Endodermal cell (in vitro differentiated cells): ENCODE data around the gene DHX38. TPM values are rescaled to one million over a fixed set of nuclear protein-coding genes. Genes with fewer than 3 reads are reported as not detected.

Source experiments
- DNase-seq: peaks from one replicate; pipeline ENCODE4 v3.0.0-alpha.2; 2017
- H3K27ac ChIP-seq: 2 replicates; pipeline ENCODE4 v1.5.1; 2013; ENCODE audit warnings: mild to moderate bottlenecking, low read depth, low read length, moderate library complexity
- H3K27me3 ChIP-seq: 2 replicates; pipeline ENCODE4 v1.6.1; 2013; ENCODE audit warnings: mild to moderate bottlenecking, low read length, moderate library complexity; ENCODE audit not compliant: insufficient read depth, control insufficient read depth, poor library complexity, severe bottlenecking
- H3K36me3 ChIP-seq: 2 replicates; pipeline ENCODE4 v1.7.0; 2013; ENCODE audit warnings: mild to moderate bottlenecking, low read length, moderate library complexity; ENCODE audit not compliant: control insufficient read depth, insufficient read depth
- H3K4me1 ChIP-seq: one replicate; pipeline ENCODE4 v1.7.0; 2013; ENCODE audit warnings: low read length; ENCODE audit not compliant: control insufficient read depth, insufficient read depth
- H3K4me3 ChIP-seq: 2 replicates; pipeline ENCODE4 v1.5.1; 2013; ENCODE audit warnings: mild to moderate bottlenecking, low read length, moderate library complexity
- H3K9ac ChIP-seq: 2 replicates; pipeline ENCODE4 v1.6.1; 2013; ENCODE audit warnings: mild to moderate bottlenecking, low read length, moderate library complexity; ENCODE audit not compliant: poor library complexity, severe bottlenecking; ENCODE audit errors: extremely low read depth
- H3K9me3 ChIP-seq: 2 replicates; pipeline ENCODE4 v1.6.1; 2013; ENCODE audit warnings: mild to moderate bottlenecking, low read length, moderate library complexity; ENCODE audit not compliant: control insufficient read depth
- H3K27ac Mint-ChIP-seq: 2 replicates; pipeline ENCODE4 v1.8.0; 2020; ENCODE audit warnings: mixed read lengths
- H3K27me3 Mint-ChIP-seq: 2 replicates; pipeline ENCODE4 v1.8.0; 2021; ENCODE audit warnings: mild to moderate bottlenecking, mixed read lengths; ENCODE audit not compliant: insufficient read depth
- H3K36me3 Mint-ChIP-seq: 2 replicates; pipeline ENCODE4 v1.8.0; 2020; ENCODE audit warnings: low read depth, mixed read lengths
- H3K4me1 Mint-ChIP-seq: 2 replicates; pipeline ENCODE4 v1.8.0; 2020; ENCODE audit warnings: mixed read lengths
- H3K4me3 Mint-ChIP-seq: 2 replicates; pipeline ENCODE4 v1.8.0; 2020; ENCODE audit warnings: mild to moderate bottlenecking, moderate library complexity, mixed read lengths
- H3K9me3 Mint-ChIP-seq: 2 replicates; pipeline ENCODE4 v1.8.0; 2020; ENCODE audit warnings: mild to moderate bottlenecking, mixed read lengths
- WGBS, 2 experiments: methylation state at CpG; one replicate each; pipeline versions ENCODE4 v1.1.5 to v1.1.7; 2013; ENCODE audit warnings: missing lambda C conversion rate in 2 of 2, mixed read lengths in 1 of 2; ENCODE audit not compliant: insufficient coverage in 1 of 2, insufficient read length in 1 of 2; 5-methylcytosine and 5-hydroxymethylcytosine counted together
- total RNA-seq, 2 donors: library from RNA; stranded (reverse); fragmentation: NEBNext Ultra II Directional in 1 of 2; extraction: Animal tissue kit (Norgen Biotek cat#: 25700) in 1 of 2; gene quantifications; 2 replicates in 1 of 2; 3 replicates in 1 of 2; pipeline ENCODE4 v1.2.1, GENCODE V29; 2021
- TF ChIP-seq, protein P1 (sequence below): fragments of 200-600 bp; sonication (generic); conservative IDR thresholded peaks from 2 replicates; pipeline ENCODE4 v1.5.0; 2021; ENCODE audit warnings: antibody characterized with exemption, mild to moderate bottlenecking

DHX38 gene
- total RNA-seq, 2 donors from 2014 or later = 66.9 to 80.1 TPM

DNA sequence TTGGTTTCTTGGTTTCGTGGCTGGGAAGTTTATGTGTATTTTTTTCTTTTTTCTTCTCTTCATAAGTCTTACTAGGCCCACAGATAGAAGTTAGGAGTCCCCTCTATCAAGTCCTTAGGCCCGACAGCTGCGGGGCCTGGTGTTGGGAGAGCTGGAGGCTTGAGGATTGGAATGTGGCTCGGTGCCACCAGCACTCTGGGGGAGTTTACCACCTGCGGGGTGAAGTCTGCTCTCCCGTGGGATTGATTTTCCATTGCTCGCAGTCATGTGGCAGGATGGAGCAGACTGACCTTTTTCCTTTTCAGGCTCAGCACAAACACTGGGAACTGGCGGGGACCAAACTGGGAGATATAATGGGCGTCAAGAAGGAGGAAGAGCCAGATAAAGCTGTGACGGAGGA lies 7.5 kb downstream of the DHX38 start:
- WGBS, 2 experiments = 95 to 98% methylated on average over 9 of the region's 10 CpGs

DNA sequence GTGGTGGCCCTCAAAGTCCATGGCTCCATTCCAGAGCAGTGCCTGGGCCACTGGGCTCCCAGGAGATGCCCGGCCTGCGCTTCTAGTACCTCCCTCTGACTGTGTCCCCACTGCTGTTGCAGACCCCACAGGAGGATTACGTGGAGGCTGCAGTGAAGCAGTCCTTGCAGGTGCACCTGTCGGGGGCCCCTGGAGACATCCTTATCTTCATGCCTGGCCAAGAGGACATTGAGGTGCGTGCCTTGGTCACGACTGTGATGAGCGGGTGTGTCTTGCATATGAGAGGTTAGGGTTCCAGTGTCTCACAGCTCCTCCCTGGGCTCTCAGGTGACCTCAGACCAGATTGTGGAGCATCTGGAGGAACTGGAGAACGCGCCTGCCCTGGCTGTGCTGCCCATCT lies 11.3 kb downstream of the DHX38 start:
- Histone ChIP-seq H3K4me3 (no peak overlapping the region), H3K27ac (no peak overlapping the region), H3K36me3 (peaks cover 94% of the 10 kb centered on the region), H3K9ac (no peak overlapping the region), H3K4me1 (no peaks in the 10 kb centered on the region), H3K27me3 (no peaks in the 10 kb centered on the region), H3K9me3 (no peaks in the 10 kb centered on the region)
- WGBS, 2 experiments = 89 to 92% methylated on average over 4 to 9 of the region's 9 CpGs
- no peak overlapping the region for H3K4me3 Mint-ChIP-seq
- no peaks in the 10 kb centered on the region for H3K27me3 Mint-ChIP-seq
- H3K4me1 Mint-ChIP-seq = no peaks in the 10 kb centered on the region
- TF ChIP-seq, protein P1, sequence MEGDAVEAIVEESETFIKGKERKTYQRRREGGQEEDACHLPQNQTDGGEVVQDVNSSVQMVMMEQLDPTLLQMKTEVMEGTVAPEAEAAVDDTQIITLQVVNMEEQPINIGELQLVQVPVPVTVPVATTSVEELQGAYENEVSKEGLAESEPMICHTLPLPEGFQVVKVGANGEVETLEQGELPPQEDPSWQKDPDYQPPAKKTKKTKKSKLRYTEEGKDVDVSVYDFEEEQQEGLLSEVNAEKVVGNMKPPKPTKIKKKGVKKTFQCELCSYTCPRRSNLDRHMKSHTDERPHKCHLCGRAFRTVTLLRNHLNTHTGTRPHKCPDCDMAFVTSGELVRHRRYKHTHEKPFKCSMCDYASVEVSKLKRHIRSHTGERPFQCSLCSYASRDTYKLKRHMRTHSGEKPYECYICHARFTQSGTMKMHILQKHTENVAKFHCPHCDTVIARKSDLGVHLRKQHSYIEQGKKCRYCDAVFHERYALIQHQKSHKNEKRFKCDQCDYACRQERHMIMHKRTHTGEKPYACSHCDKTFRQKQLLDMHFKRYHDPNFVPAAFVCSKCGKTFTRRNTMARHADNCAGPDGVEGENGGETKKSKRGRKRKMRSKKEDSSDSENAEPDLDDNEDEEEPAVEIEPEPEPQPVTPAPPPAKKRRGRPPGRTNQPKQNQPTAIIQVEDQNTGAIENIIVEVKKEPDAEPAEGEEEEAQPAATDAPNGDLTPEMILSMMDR = no peak
- no peak overlapping the region for H3K27ac Mint-ChIP-seq
- H3K9me3 Mint-ChIP-seq = no peaks in the 10 kb centered on the region
- peaks cover 97% of the 10 kb centered on the region for H3K36me3 Mint-ChIP-seq
- no peak for DNase-seq

More for the DNA sequence above, 7.5 kb downstream of the DHX38 start:
- H3K4me3 Mint-ChIP-seq = no peak overlapping the region
- Histone ChIP-seq H3K9me3 (no peaks in the 10 kb centered on the region), H3K4me3 (no peak overlapping the region), H3K27ac (no peak overlapping the region), H3K27me3 (no peaks in the 10 kb centered on the region), H3K36me3 (peaks cover 99% of the 10 kb centered on the region), H3K9ac (no peak overlapping the region), H3K4me1 (no peaks in the 10 kb centered on the region)
- TF ChIP-seq, protein P1 = no peak
- no peaks in the 10 kb centered on the region for H3K27me3 Mint-ChIP-seq
- H3K9me3 Mint-ChIP-seq = no peaks in the 10 kb centered on the region
- DNase-seq = no peak
- peaks cover 89% of the 10 kb centered on the region for H3K36me3 Mint-ChIP-seq
- no peak overlapping the region for H3K27ac Mint-ChIP-seq
- H3K4me1 Mint-ChIP-seq = no peaks in the 10 kb centered on the region

DNA sequence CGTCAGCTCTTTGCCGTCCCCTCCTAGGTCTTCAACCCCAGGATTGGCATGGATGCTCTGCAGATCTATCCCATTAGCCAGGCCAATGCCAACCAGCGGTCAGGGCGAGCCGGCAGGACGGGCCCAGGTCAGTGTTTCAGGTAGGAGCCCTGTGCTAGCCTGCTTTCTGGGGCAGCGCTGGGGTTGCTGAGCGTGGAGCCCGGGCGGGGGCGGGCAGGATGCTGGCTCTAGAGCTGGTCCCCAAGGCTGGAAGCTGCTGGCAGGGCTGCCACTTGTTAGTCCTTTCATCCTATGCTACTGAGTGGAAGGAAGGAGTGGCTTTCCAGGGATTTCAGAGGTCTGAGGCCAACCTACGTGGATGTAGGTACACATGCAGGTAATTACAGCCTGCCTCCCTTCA lies 12.3 kb downstream of the DHX38 start:
- Histone ChIP-seq H3K27me3 (no peaks in the 10 kb centered on the region), H3K4me1 (no peaks in the 10 kb centered on the region), H3K9ac (no peak overlapping the region), H3K27ac (no peak overlapping the region), H3K4me3 (no peak overlapping the region), H3K9me3 (no peaks in the 10 kb centered on the region), H3K36me3 (peaks cover 94% of the 10 kb centered on the region)
- Mint-ChIP-seq H3K4me3 (no peak overlapping the region), H3K36me3 (peaks cover 97% of the 10 kb centered on the region), H3K27me3 (no peaks in the 10 kb centered on the region), H3K27ac (no peak overlapping the region), H3K4me1 (no peaks in the 10 kb centered on the region), H3K9me3 (no peaks in the 10 kb centered on the region)
- TF ChIP-seq, protein P1 = no peak
- WGBS, 2 experiments = 94 to 98% methylated on average over 9 to 12 of the region's 12 CpGs
- no peak for DNase-seq
